Endothelial cell of umbilical vein (primary cell): ENCODE measurements around the gene KAZALD1.

ENCODE experiments used
- EZH2 ChIP-seq: IDR thresholded peaks from 2 replicates; pipeline ENCODE4 v1.6.1; 2012; ENCODE audit warnings: borderline replicate concordance, low read depth, mild to moderate bottlenecking, moderate library complexity, low read length, inconsistent platforms; ENCODE audit not compliant: severe bottlenecking
- FOS ChIP-seq: IDR thresholded peaks from 2 replicates; pipeline ENCODE4 v1.6.1; 2011; ENCODE audit warnings: mild to moderate bottlenecking, low read length, moderate library complexity, borderline replicate concordance; ENCODE audit not compliant: insufficient read depth
- JUN ChIP-seq: IDR thresholded peaks from 2 replicates; pipeline ENCODE4 v1.6.1; 2011; ENCODE audit warnings: borderline replicate concordance, low read depth; ENCODE audit not compliant: insufficient read length, insufficient read depth
- MYC ChIP-seq: IDR thresholded peaks from one replicate; pipeline ENCODE4 v1.6.1; 2011; ENCODE audit warnings: mild to moderate bottlenecking, low read depth, low read length
- POLR2A ChIP-seq: IDR thresholded peaks from 2 replicates; pipeline ENCODE4 v1.6.1; 2012; ENCODE audit warnings: low read depth, mild to moderate bottlenecking, control low read depth, low read length
- POLR2AphosphoS5 ChIP-seq: IDR thresholded peaks from 2 replicates; pipeline ENCODE4 v1.6.1; 2012; ENCODE audit warnings: low read depth, mild to moderate bottlenecking, control low read depth, low read length, moderate library complexity; ENCODE audit not compliant: insufficient read depth
- TF ChIP-seq, protein P1 (sequence below), 2 donors: IDR thresholded peaks; 1 replicate in 1 of 2; 2 replicates in 1 of 2; pipeline ENCODE4 v1.5.1; 2011; ENCODE audit warnings: low read length in 2 of 2, mild to moderate bottlenecking in 2 of 2, moderate library complexity in 2 of 2, control low read depth in 1 of 2, inconsistent platforms in 1 of 2, low read depth in 1 of 2; ENCODE audit not compliant: insufficient read depth in 1 of 2; ENCODE audit errors: extremely low read depth in 1 of 2
- TF ChIP-seq, protein P2 (sequence below): IDR thresholded peaks from 2 replicates; pipeline ENCODE4 v1.6.1; 2011; ENCODE audit not compliant: insufficient read depth, insufficient read length

DNA sequence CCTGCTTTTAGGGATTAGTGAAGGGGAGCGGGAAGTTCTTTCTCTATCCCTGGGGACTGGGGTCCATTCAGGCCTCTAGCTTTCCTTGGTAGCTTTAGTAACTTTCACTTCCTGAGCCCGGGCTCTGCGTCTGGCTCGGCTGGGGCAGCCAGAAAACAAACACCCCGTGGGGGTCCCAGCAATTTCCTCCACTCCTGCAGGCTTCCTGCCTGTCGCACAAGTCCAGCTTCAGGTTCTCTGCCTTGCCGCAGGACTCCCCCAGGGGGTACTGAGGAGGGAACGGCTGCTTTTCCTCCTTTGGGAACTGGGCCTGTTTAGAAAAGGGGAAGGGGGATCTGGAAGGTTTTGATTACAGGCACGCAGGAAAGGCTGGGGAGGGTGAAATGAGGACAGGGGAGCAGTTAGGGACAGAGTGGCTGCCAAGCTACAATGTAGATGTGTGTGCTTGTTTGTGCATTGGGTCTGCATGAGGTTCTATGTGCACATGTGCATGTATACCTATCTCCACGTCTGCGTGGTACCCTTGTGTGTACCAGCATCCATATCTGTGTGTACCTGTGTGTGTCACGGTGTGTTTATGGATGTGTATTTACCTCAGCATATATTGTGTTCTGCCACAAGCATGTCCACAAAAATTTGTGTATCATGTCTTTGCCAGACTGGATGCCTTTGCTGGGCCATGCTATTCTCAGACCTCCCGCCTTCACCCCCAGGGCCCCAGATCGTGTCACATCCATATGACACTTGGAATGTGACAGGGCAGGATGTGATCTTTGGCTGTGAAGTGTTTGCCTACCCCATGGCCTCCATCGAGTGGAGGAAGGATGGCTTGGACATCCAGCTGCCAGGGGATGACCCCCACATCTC is 2.0 kb downstream of the KAZALD1 start:
- TF ChIP-seq, protein P1, sequence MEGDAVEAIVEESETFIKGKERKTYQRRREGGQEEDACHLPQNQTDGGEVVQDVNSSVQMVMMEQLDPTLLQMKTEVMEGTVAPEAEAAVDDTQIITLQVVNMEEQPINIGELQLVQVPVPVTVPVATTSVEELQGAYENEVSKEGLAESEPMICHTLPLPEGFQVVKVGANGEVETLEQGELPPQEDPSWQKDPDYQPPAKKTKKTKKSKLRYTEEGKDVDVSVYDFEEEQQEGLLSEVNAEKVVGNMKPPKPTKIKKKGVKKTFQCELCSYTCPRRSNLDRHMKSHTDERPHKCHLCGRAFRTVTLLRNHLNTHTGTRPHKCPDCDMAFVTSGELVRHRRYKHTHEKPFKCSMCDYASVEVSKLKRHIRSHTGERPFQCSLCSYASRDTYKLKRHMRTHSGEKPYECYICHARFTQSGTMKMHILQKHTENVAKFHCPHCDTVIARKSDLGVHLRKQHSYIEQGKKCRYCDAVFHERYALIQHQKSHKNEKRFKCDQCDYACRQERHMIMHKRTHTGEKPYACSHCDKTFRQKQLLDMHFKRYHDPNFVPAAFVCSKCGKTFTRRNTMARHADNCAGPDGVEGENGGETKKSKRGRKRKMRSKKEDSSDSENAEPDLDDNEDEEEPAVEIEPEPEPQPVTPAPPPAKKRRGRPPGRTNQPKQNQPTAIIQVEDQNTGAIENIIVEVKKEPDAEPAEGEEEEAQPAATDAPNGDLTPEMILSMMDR (IDR thresholded peaks at IDR 0.05; ENCODE audit: extremely low read depth in 1 of 2, insufficient read depth in 1 of 2, low read depth in 1 of 2, low read length in 2 of 2) = no peak
- no peak for TF ChIP-seq POLR2A
- no peak for TF ChIP-seq POLR2AphosphoS5
- TF ChIP-seq EZH2 = no peak
- TF ChIP-seq, protein P2, sequence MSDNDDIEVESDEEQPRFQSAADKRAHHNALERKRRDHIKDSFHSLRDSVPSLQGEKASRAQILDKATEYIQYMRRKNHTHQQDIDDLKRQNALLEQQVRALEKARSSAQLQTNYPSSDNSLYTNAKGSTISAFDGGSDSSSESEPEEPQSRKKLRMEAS = no peak
- no peak for TF ChIP-seq MYC
- no peak for TF ChIP-seq FOS
- TF ChIP-seq JUN = no peak
